ENCODE measurements around the gene NXNL1. TPM values are rescaled to one million over a fixed set of nuclear protein-coding genes. Genes with fewer than 3 reads are reported as not detected.

The NXNL1 gene
- total RNA-seq, 3 donors from 2014 or later, result not detected

DNA sequence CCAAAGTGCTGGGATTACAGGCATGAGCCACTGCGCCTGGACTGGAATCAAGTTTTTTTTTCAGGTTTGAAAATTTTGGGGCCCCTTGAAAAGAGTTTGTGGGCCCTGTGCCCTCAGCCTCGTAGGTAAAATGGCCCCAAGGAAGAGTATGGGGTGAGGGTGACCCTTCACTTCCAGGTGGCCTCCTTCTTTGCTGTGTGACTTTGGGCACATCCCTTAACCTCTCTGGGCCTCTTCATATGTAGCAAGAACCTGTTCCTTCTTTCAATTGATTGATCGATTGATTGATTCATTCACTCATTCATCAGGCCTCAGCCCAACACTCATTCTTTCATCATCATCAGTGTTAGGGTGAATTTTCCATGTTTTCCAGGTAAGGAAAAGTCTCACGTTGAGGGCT, 8.9 kb downstream of the NXNL1 start:
- Mint-ChIP-seq H3K4me3 (no peak overlapping the region), H3K4me1 (ENCODE audit: low read depth) (peaks cover 21% of the 10 kb centered on the region), H3K9me3 (no peaks in the 10 kb centered on the region), H3K36me3 (ENCODE audit: insufficient read depth) (no peaks in the 10 kb centered on the region), H3K27me3 (ENCODE audit: low read depth) (peaks cover 32% of the 10 kb centered on the region)
- ATAC-seq (no peak), DNase-seq (no peak)

- Mint-ChIP-seq H3K27me3 (ENCODE audit: low read depth) (peaks cover 26% of the 10 kb centered on the region), H3K36me3 (ENCODE audit: insufficient read depth) (no peaks in the 10 kb centered on the region), H3K9me3 (no peaks in the 10 kb centered on the region), H3K4me3 (peak overlapping the region; percentile 53), H3K4me1 (ENCODE audit: low read depth) (peaks cover 21% of the 10 kb centered on the region)
- DNase-seq, result peak; percentile 27
- ATAC-seq, result peak; percentile 85 to 87
These were observed 10.3 kb downstream of the NXNL1 start for GRCh38 chr19:17450264-17451075.

DNA sequence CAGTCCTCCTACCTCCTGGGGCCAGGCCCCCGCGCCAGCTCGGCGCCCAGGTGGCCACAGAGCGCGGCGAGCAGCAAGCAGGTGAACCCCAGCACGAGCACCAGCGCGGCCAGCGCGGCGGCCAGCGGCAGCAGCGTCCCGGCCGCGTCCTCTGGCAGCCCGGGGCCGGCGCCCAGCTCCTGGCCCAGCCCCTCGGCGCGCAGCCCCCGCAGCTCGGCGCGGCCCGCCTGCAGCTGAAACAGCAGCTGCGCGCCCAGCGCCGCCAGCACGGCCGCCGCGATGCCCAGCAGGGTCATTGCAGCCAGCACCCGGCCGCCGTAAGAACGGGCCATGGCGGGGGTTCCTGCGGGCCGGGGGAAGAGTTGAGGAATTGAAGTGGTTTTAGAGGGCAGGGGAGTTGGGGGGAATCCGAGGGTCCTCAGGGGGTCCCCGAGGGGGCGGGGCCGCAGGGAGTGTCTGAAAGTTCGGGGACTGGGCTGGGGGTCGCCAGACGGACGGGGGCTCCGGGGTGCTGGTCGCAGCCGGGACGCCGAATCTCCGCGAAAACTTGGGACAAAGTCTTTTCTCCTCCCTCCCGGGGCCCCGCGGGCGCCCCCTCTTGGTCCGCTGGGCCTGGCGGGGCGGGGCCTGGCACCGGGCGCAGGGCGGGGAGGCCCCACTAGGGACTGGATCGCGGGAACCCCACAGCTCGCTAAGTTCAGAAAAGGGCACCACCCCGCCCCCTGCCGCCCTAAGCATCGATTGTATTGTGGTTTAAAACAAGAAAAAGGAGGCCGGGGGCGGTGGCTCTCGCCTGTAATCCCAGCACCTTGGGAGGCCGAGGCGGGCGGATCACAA, 12.4 kb downstream of the NXNL1 start, which contains the start of gene TMEM221:
Gene TMEM221 (minus strand): TSS at position 538 of the 837 bp plus-strand sequence. CDS start 206 bp downstream, at position 332.
- peaks cover 13% of the 10 kb centered on the region for H3K27me3 Mint-ChIP-seq (ENCODE audit: low read depth)
- H3K36me3 Mint-ChIP-seq (ENCODE audit: insufficient read depth), result no peaks in the 10 kb centered on the region
- peak; percentile 62 to 69 for ATAC-seq
- peak; percentile 56 for DNase-seq
- H3K4me3 Mint-ChIP-seq, result peak within 1 kb of the TSS; percentile 16
- H3K9me3 Mint-ChIP-seq, result no peaks in the 10 kb centered on the region
- H3K4me1 Mint-ChIP-seq (ENCODE audit: low read depth), result peaks cover 16% of the 10 kb centered on the region

DNA sequence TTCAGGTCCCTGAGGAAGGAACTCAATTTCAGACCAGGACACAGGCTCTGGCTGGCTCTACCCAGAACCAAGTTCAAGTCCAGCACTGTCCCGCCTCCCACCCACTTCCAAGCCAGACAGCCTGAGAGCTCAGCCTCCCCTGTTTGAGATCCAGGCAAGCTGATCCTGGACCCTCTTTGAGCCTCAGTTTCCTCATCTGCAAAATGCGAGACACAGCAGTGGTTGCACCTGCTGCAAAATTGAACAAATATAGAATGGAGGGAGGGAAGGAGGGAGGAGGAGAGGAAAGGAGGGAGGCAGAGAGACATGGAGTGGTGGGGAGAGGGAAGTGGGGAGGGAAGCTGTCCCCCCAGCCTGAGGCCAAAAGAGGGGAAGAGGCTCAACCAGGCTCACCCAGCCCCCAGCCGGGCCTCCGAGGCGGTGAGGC, 13.0 kb downstream of the NXNL1 start:
- H3K27me3 Mint-ChIP-seq (ENCODE audit: low read depth), result peaks cover 11% of the 10 kb centered on the region
- H3K4me3 Mint-ChIP-seq, result peak overlapping the region; percentile 16
- peaks cover 15% of the 10 kb centered on the region for H3K4me1 Mint-ChIP-seq (ENCODE audit: low read depth)
- no peaks in the 10 kb centered on the region for H3K36me3 Mint-ChIP-seq (ENCODE audit: insufficient read depth)
- DNase-seq, result no peak
- H3K9me3 Mint-ChIP-seq, result no peaks in the 10 kb centered on the region
- no peak for ATAC-seq

DNA sequence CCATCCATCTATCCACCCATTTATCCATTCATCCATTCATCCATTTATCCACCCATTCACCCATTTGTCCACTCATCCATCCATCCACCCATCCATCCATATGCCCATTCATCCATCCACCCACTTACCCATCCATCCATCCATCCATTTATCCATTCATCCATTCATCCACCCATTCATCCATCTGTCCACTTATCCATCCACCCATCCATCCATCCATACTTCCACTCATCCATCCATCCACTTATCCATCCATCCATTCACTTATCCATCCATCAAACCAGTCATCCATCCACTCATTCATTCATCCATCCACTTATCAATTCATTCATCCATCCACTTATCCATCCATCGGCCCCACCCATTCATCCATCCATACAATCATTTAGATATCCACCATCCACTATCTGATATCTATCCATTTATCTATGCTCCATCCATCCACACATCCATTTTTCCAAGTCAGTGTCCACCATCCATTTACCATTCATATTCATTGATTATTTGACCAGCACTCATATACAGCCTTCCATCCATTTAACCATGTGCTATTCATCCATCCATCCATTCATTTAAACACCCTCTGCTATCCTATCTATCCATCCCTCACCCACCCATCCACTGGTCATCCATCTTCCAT, 15.1 kb downstream of the NXNL1 start:
- DNase-seq, result no peak
- Mint-ChIP-seq H3K4me3 (no peak overlapping the region), H3K27me3 (ENCODE audit: low read depth) (peaks cover 11% of the 10 kb centered on the region), H3K4me1 (ENCODE audit: low read depth) (peaks cover 13% of the 10 kb centered on the region), H3K36me3 (ENCODE audit: insufficient read depth) (no peaks in the 10 kb centered on the region), H3K9me3 (no peaks in the 10 kb centered on the region)
- ATAC-seq, result no peak

GRCh38 chr19:17441241-17442021, 19.3 kb downstream of the NXNL1 start:
- ATAC-seq (peak; percentile 73 to 88), DNase-seq (no peak)
- Mint-ChIP-seq H3K4me3 (no peak overlapping the region), H3K27me3 (ENCODE audit: low read depth) (peaks cover 3% of the 10 kb centered on the region), H3K9me3 (no peaks in the 10 kb centered on the region), H3K4me1 (ENCODE audit: low read depth) (no peaks in the 10 kb centered on the region), H3K36me3 (ENCODE audit: insufficient read depth) (no peaks in the 10 kb centered on the region)

DNA sequence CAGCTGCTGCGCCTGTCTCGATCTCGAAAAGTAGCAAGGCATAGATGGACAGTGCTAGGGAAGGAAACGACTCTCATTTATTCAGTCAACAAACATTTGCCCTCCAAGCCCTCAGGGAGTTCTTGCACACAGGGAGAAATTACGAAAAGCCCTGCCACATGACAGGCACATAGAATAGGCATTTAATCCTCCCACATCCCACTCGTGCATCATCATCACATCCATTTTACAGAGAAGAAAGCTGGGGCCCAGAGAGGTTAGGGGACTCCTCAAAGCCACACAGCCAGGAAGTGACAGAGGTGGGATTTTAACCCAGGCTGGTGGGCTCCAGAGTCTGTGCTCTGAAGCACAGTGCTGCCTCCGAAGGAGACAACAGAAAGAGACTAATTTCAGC, 23.9 kb downstream of the NXNL1 start:
- Mint-ChIP-seq H3K4me3 (no peak overlapping the region), H3K36me3 (ENCODE audit: insufficient read depth) (no peaks in the 10 kb centered on the region), H3K4me1 (ENCODE audit: low read depth) (no peaks in the 10 kb centered on the region), H3K9me3 (no peaks in the 10 kb centered on the region), H3K27me3 (ENCODE audit: low read depth) (peaks cover 3% of the 10 kb centered on the region)
- DNase-seq (no peak), ATAC-seq (no peak)

GRCh38 chr19:17436094-17436873, 24.4 kb downstream of the NXNL1 start:
- Mint-ChIP-seq H3K36me3 (ENCODE audit: insufficient read depth) (no peaks in the 10 kb centered on the region), H3K4me1 (ENCODE audit: low read depth) (no peaks in the 10 kb centered on the region), H3K9me3 (no peaks in the 10 kb centered on the region), H3K4me3 (no peak overlapping the region), H3K27me3 (ENCODE audit: low read depth) (peaks cover 3% of the 10 kb centered on the region)
- no peak for DNase-seq
- no peak for ATAC-seq

DNA sequence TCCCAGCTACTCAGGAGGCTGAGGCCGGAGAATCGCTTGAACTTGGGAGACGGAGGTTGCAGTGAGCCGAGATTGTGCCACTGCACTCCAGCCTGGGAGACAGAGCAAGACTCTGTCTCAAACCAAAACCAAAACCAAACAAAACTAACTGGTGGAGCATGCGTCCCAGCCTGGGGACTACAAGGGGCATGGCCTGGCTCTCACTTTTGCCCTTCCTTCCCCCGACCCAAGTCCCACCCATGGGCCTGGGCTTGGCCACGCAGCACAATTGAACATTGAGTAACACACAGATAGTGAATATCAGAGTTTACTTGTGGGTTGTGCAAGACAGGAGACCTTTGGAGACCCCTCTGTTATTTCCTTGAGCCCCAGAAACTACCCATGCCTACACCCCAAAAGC, 25.5 kb downstream of the NXNL1 start:
- H3K27me3 Mint-ChIP-seq (ENCODE audit: low read depth), result peaks cover 3% of the 10 kb centered on the region
- no peaks in the 10 kb centered on the region for H3K4me1 Mint-ChIP-seq (ENCODE audit: low read depth)
- no peaks in the 10 kb centered on the region for H3K36me3 Mint-ChIP-seq (ENCODE audit: insufficient read depth)
- no peak for ATAC-seq
- DNase-seq, result no peak
- no peak overlapping the region for H3K4me3 Mint-ChIP-seq
- no peaks in the 10 kb centered on the region for H3K9me3 Mint-ChIP-seq

- Mint-ChIP-seq H3K36me3 (ENCODE audit: insufficient read depth) (no peaks in the 10 kb centered on the region), H3K9me3 (no peaks in the 10 kb centered on the region), H3K4me1 (ENCODE audit: low read depth) (no peaks in the 10 kb centered on the region), H3K27me3 (ENCODE audit: low read depth) (no peaks in the 10 kb centered on the region), H3K4me3 (no peak overlapping the region)
- DNase-seq (no peak), ATAC-seq (no peak)
These were observed 29.3 kb downstream of the NXNL1 start for GRCh38 chr19:17431417-17431816.

DNA sequence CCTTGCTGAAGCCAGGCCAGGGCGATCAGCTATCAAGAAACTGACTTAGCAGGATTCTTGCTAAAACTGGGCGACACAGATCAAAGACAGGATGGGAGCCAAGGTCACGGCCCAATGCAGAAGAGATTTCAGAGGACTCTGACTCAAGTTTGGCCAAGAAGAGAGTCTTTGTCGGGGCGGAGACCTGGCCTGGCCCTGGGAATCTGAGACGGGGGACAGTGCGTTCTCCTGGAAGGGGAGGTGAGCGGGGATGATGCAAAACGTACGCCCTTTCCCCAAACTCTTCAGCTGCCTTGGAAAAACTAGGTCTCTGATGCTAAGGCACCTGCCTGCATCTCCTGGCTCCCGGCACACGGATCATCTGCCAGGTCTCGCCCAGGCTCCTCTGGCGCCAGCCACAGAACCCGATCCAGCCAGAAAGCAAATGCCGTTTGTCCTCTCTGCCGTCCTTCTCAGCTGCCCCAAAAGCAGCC, 31.0 kb downstream of the NXNL1 start:
- DNase-seq, result no peak
- no peak for ATAC-seq
- Mint-ChIP-seq H3K4me3 (no peak overlapping the region), H3K27me3 (ENCODE audit: low read depth) (no peaks in the 10 kb centered on the region), H3K9me3 (no peaks in the 10 kb centered on the region), H3K4me1 (ENCODE audit: low read depth) (no peaks in the 10 kb centered on the region), H3K36me3 (ENCODE audit: insufficient read depth) (no peaks in the 10 kb centered on the region)

- Mint-ChIP-seq H3K27me3 (ENCODE audit: low read depth) (no peaks in the 10 kb centered on the region), H3K4me3 (no peak overlapping the region), H3K4me1 (ENCODE audit: low read depth) (peaks cover 2% of the 10 kb centered on the region), H3K36me3 (ENCODE audit: insufficient read depth) (peaks cover 2% of the 10 kb centered on the region), H3K9me3 (no peaks in the 10 kb centered on the region)
- ATAC-seq, result peak; percentile 44 to 46
- no peak for DNase-seq
These were observed 35.9 kb downstream of the NXNL1 start for GRCh38 chr19:17424743-17425365.

Data from activated T-cell treated with anti-CD3 and anti-CD28 coated beads, Interleukin-2, amount 50 U/mL, for 4 hours (primary cell).